ENCODE measurements around the gene CDKL1.
"Not testable (repeated sequence)": the region's sequence is repeated elsewhere in the genome, so short reads cannot be mapped to it uniquely, and the experiment has no call there.

The CDKL1 gene

DNA sequence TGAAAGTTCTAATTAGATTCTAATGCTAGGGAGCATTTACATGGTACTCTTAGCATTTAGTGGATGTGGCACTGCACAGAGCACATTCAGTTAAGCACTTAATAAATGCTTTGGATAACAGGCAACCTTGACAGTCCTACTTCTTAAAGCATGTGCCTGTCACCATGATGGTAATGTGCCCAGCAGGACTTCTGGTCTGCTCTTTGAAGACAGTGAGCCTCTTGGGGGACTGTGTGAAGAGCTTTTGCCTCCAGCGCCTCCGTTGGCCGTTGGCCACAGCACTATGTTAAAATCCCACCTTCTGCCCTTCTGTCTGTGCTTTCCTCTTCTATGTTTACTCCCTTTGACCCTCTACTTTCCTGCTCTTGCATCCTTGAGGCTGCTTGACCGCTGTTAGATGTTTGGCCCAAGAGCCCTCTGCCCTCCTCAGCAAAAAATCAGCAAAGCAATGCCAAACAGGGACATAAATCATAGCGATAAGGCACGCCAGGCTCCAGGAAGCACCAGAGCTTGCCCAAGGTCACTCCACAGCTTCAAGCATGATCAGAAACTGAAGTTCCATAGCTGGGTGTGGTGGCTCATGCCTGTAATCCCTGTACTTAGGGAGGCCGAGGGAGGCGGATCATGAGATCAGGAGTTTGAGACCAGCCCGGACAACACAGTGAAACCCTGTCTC, 8.3 kb downstream of the CDKL1 start:
- in situ Hi-C loops (cut with MboI; ENCODE audit: low sequenced_read_pairs) = no loop called here

DNA sequence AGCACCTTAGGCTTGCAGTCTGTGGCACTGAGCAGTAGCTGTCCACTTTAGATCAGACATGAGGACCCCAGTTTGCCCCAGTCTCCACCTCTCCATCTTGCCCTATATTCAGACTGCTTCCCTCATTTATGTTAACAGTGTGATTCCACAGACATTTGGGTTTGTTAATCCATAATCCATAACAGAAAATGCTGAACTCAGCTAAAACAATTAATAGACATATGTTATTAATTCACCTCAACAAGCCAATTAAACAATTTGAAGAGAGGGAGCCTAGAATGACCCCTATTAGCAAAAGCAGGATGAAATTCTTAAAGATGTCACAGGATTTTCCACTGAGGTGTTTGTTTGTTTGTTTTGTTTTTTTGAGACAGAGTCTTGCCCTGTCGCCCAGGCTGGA, 9.1 kb downstream of the CDKL1 start:
- in situ Hi-C loops (cut with MboI; ENCODE audit: low sequenced_read_pairs) = no loop called here

DNA sequence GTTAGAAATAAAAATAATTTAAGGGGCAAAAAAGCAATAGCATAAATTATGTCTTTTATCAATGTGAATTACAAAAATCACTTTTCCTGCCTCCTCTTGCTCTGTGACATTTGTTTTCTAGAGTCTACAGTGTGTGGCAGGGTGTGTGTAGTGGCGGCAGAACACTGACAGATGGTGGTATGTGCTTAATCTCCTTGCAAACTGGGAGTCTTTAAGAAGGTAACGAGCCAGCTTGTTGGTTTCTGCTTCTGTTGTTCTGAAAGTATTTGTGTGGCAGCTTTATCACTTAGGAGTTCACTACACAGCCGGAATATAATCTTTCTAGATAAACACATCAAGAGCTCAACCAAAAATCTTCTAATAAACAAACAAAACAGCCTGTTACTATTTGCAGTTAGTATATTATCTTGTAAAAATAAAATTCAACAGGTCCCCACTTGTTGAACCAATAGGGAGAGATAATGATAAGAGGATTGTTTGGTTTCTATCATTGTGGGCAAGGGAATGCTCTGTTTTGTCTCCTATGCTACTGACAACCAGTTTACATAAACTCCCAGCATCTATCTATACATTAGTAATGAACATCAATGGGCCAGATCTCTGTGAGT, 13.0 kb downstream of the CDKL1 start:
- in situ Hi-C loops (cut with MboI; ENCODE audit: low sequenced_read_pairs) = no loop called here

DNA sequence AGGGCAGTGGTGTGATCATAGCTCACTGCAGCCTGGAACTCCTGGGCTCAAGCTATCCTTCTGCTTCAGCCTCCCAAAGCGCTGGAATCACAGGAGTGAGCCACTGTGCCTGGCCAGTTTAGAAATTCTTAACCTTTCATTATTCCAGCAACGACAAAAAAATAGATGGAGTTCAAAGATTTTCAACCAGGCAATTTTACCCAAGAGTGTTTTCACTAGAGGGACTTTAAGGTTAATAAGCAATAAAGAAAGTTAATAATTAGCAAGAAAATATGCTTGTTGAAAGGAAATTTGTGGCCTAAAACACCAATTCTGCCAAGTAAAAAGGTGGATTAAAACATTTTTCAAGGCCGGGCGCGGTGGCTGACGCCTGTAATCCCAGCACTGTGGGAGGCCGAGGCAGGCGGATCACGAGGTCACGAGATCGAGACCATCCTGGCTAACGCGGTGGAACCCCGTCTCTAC, 14.8 kb downstream of the CDKL1 start:
- in situ Hi-C loops (cut with MboI; ENCODE audit: low sequenced_read_pairs) = no loop called here

DNA sequence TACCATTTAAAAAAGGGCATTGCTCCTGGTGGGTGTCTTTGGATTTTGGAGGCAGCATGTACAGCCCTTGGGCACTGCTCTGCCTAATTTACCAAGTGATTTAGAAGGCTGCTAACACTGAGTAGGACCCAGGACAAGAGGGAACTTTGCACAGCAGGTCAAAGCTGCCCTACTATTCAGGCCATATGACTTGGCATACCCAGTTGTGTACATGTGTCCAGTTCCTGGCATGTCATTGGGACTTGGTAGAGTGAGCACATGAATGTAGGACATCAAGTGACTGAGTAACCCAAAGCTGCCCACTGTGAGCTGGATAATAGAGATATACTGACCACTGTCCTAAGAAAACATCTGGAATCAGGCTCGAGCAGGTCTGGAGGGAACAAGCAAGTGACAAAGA, 15.7 kb downstream of the CDKL1 start:
- in situ Hi-C loops (cut with MboI; ENCODE audit: low sequenced_read_pairs) = no loop called here

DNA sequence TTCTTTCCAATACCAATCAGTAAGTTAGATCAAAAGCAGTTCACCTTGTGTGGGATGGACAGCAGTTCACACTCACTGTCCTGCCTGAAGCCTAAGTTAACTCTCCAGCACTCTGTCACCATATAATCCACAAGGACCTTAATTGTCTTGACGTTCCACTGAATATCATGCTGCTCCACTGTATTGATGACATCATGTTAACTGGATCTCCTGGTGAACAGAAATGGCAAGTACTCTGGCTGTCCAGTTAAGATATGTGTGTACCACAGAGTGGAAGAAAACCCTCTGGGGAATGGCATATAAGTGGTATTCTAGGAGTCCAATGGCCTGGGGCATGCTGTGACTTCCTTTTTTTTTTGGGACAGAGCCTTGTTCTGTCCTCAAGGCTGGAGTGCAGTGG, 16.2 kb downstream of the CDKL1 start:
- in situ Hi-C loops (cut with MboI; ENCODE audit: low sequenced_read_pairs) = no loop called here

DNA sequence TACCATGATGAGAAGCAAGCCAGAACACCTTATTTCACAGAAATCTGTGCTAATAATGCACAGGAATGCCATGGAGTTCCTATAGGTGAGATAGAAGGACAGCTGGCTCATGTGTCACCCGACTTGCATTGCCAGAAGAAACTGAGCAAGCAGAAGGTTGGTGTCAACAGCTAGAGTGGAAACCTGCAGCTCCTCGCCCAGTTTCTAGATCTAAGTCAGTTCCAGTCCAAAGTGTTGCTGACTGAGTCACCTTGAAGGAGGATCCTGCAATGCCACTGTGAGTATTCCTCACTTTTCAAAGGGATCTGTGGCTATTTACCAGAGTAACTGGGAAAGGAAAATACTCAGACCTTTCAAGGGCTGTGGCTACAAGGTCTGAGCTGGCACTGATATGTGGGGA, 17.1 kb downstream of the CDKL1 start:
- in situ Hi-C loops (cut with MboI; ENCODE audit: low sequenced_read_pairs) = no loop called here

DNA sequence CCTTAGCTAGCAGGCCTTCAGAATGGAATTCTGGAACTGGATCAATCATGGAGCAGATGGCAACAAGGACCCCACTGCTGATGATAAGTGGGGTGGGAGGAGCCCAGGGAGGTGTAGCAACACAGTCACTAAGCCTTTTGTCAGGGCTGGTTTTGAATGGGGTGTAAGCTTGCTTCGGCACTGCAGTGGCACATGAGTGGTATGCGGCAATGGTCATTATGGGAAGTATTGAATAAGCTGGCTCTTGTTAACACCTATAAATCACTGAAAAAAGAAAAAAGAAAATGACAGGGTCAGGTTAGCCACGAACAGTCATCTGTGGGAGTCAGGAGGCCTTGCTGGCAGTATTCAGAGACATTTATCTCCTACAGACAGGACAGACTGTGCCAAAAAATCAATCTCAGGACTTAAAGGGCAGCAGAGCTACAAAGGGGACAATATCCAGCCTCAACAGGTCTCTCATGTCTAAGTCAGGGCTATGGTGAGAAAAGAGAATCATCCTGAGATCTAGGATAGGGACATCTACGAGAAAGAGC, 19.1 kb downstream of the CDKL1 start:
- in situ Hi-C loops (cut with MboI; ENCODE audit: low sequenced_read_pairs) = no loop called here

DNA sequence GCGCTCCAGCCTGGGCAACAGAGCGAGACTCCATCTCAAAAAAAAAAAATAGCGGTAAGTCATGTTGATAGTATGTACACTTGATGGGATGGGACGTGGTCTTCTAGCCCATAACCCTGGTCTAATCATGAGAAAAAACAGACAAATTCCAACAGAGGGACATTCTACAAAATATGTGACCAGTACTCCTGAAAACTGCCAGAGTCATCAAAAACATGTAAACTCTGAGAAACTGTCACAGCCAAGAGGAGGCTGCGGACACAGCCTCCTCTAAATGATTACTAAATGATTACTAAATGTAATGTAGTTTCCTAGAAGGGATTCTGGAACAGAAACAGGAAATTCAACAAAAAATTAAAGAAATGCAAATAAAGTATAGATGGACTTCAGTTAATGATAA, 20.9 kb downstream of the CDKL1 start:
- in situ Hi-C loops (cut with MboI; ENCODE audit: low sequenced_read_pairs) = no loop called here

DNA sequence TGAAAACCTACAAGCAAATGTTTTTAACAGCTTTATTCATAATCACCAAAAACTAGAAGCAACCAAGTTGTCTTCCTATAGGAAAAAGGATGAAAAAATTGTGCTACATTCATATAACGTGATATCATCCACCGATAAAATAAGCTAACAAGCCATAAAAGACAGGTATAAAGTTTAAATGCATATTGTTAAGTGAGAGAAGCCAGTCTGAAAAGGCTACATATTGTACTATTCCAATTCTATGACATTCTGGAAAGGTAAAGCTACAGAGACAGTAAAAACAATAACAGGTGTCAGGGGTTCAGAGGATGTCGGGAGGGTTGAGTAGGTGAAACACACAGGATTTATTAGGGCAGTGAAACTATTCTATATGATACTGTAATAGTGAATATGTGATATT, 22.7 kb downstream of the CDKL1 start:
- in situ Hi-C loops (cut with MboI; ENCODE audit: low sequenced_read_pairs) = no loop called here

DNA sequence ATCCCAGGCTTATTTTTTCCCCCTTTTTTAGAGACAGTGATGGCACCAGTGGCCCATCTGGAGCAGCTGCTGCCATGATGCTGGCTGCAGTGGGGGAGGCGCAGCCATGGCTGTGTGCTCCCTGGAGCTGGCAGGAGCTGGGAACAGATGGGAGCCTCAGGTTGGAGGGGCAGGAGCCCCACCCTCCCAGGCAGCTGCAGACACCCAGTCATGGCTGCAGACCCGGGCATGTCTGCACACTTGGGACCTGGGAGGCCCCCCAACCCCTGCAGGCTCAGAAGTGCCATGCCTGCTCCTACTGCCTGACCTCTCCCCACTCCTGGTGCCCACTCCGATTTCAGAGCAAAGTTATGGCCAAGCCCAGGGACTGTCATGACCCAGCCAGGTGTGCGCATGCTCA, 25.1 kb downstream of the CDKL1 start:
- in situ Hi-C loops (cut with MboI; ENCODE audit: low sequenced_read_pairs) = no loop called here

DNA sequence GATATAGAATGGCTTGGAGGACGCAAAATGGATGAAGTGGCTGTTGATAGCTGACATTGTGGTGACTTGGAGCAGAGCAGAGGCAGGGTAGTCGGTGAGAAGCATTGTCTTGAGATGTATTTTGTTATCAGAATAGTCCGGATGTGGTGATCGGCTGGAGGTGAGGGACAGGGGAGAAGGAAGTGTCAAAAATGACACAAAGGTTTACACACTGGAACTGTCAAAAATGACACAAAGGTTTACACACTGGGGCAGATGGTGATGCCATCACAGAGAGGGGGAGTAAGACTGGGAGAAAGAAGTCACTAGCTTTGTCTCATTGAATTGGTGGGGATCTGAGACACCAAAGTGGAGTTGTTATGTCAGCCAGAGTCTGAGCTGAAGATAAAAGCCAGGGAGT, 30.1 kb downstream of the CDKL1 start:
- in situ Hi-C loops (cut with MboI; ENCODE audit: low sequenced_read_pairs) = no loop called here

DNA sequence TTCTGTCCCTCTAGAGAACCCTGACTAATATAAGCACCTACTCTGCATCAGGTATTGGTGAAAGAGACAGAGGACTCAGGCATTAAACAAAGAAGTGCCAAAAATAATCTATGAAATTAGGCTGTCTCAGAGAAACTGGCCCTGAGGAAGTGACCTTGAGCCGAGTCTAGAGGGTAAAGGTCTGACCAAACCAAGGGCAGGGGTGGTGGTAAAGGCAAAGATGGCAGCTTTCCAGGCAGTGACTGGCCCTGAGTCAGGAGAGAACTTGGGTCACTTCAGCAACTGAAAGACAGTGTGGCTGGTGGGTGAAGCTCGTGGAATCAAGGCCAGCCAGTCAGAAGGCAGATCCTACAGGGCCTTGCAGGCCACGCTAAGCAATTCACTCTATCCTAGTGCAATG, 30.6 kb downstream of the CDKL1 start:
- in situ Hi-C loops (cut with MboI; ENCODE audit: low sequenced_read_pairs) = no loop called here

DNA sequence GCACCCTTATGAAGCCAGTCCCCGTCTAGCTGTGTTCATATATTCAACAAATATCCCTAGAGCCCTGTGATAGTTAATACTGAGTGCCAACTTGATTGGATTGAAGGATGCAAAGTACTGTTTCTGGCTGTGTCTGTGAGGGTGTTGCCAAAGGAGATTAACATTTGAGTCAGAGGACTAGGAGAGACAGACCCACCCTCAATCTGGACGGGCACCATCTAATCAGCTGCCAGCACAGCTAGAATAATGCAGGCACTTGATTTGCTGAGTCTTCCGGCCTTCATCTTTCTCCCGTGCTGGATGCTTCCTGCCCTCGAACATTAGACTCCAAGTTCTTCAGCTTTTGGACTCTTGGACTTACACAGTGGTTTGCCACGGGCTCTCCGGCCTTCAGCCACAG, 31.1 kb downstream of the CDKL1 start:
- in situ Hi-C loops (cut with MboI; ENCODE audit: low sequenced_read_pairs) = not testable (repeated sequence)

DNA sequence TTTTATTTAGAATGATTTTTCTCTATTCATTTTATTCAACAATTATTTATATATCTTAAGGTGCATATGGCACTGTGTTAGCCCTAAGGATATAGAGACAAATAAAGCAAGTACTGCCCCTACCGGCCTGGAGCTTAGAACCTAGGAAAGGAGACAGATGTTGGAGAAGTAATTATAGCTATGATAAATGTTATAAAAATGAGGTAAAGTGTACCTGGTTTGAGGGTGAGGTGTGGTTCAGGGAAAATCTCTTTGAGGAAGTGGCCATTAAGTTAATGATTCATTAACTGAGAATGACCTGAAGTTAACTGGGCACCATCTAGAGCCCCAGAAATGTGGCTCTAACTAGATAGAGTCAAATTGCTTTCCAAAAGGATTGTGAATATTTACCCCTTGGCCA, 31.9 kb downstream of the CDKL1 start:
- in situ Hi-C loops (cut with MboI; ENCODE audit: low sequenced_read_pairs) = no loop called here

DNA sequence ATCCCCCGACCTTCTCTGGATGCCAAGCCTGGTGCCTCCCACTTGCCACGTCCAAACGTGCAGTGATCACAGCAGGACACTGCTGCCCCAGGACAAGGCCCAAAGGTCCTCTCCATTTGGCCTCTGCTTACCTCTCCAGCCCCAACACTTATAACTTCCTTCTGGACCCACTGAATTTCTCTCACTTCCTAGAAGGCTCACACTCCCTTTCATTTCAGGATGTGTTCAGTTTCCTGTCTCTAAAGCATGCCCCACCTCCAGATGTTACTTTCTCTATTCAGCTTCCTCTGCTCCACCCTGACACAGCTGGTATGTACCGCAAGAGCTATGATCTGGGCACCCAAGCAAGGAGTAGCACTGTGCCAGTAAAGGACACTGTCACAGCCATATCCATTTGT, 33.0 kb downstream of the CDKL1 start:
- in situ Hi-C loops (cut with MboI; ENCODE audit: low sequenced_read_pairs) = no loop called here

DNA sequence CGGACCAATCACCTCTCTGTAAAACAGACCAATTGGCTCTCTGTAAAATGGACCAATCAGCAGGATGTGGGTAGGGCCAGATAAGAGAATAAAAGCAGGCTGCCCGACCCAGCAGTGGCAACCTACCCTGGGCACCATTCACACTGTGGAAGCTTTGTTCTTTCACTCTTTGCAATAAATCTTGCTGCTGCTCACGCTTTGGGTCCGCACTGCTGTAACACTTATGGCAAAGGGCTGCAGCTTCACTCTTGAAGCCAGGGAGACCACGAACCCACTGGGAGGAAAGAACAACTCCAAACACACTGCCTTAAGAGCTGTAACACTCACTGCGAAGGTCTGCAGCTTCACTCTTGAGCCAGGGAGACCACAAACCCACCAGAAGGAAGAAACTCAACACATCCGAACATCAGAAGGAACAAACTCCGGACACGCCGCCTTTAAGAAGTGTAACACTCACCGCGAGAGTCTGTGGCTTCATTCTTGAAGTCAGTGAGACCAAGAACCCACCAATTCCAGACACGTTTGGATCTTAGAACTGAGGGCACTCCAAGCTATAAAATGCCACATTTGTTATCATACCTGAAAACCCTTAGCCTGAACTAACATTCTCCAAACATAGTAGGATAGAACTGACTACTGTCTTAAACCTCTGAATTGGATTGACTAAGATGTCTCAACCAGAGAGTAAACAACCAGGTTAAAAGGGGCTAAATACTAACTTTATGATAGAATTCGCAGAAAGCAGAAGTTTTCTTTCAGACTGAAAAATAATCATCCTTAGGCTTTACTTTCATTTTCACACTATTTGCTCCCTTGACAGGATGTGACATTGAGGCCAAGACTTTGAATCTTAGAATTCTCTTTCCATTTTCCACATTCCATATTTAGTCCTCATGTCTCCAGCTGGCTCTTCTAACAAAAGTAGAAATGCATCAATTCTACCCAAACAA, 33.6 kb downstream of the CDKL1 start:
- in situ Hi-C loops (cut with MboI; ENCODE audit: low sequenced_read_pairs) = no loop called here

DNA sequence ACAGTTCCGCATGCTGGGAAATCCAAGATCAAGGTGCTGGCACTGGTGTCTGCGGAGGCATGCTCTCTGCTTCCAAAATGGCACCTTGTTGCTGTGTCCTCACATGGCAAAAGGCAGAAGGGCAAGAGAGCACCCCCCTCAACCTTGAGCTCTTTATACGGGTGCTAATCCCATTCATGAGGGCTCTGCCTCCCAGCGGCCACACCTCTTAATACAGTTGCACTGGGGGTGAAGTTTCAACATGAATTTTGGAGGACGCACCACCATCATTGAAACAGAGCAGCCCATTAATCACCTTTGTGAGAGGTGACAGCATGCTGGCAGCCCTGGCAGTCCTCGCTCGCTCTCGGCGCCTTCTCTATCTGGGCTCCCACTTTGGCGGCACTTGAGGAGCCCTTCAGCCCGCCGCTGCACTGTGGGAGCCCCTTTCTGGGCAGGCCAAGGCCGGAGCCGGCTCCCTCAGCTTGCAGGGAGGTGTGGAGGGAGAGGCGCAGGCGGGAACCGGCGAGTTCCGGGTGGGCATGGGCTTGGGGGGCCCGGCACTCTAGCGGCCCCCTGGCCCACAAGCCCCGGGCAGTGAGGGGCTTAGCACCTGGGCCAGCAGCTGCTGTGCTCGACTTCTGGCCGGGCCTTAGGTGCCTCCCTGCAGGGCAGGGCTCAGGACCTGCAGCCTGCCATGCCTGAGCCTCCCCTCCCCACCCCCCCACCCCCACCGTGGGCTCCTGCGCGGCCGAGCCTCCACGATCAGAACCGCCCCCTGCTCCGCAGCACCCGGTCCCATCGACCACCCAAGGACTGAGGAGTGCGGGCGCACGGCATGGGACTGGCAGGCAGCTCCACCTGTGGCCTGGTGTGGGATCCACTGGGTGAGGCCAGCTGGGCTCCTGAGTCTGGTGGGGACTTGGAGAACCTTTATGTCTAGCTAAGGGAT, 34.9 kb downstream of the CDKL1 start:
- in situ Hi-C loops (cut with MboI; ENCODE audit: low sequenced_read_pairs) = not testable (repeated sequence)

DNA sequence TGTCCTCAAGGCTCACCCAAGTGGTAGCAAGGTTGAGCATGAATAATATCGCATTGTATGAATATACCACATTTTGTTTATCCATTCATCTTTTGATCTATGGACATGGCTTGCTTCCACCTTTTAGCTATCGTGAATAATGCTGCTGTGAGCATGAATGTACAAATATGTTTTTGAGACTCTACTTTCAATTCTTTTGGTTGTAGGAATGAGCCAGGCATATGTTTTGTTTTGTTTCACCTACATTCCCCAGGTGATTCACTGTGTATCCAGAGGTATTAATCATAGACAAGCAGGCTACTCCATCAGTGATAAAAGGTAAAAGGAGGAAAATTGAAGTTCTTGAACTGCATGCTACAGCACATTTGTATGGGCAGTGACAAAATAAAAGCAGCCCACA, 35.8 kb downstream of the CDKL1 start:
- in situ Hi-C loops (cut with MboI; ENCODE audit: low sequenced_read_pairs) = no loop called here

DNA sequence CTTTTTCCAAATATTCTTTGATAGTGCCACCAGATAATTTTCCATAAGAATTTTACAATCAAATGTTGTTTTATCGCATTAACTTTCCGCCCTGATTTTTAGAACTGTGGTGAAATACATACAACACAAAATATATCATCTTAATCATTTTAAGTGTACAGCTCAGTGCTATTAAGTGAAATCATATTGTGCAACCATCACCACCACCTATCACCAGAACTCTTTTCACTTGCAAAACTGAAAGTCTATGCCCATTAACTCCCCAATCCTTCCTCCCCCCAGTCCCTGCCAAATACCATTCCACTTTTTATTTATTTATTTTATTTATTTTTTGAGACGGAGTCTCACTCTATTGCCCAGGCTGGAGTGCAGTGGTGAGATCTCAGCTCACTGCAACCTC, 36.6 kb downstream of the CDKL1 start:
- in situ Hi-C loops (cut with MboI; ENCODE audit: low sequenced_read_pairs) = no loop called here

DNA sequence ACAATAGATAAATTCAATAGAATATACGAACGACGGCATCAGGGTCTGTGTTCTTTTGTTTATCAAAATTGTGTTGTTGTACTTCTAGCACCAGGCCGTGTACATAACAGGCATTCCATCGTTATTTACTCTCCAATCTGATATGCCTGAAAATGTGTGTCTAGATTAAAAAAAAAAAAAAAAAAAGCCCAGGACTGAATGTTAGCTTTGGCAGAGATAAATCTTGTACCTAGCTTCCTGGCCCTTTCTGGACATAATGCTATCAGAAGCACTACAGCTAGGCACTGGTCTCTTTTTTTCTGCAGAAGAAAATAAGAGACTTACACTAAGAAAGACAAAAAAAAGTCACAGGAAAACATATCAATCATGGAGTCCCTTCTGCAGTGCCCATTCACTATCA, 37.0 kb downstream of the CDKL1 start:
- in situ Hi-C loops (cut with MboI; ENCODE audit: low sequenced_read_pairs) = no loop called here
